HUES48 (cell line): ENCODE measurements around the gene CCDC117.

Experiments used
- H3K27ac ChIP-seq: one replicate; pipeline ENCODE4 v1.7.0; 2013; ENCODE audit warnings: low read depth, low read length, inconsistent platforms
- H3K27me3 ChIP-seq: 2 replicates; pipeline ENCODE4 v1.6.1; 2013; ENCODE audit warnings: mild to moderate bottlenecking, low read length; ENCODE audit not compliant: control insufficient read depth, insufficient read depth
- H3K36me3 ChIP-seq: 2 replicates; pipeline ENCODE4 v1.6.1; 2013; ENCODE audit warnings: low read length; ENCODE audit not compliant: control insufficient read depth, insufficient read depth
- H3K4me1 ChIP-seq: 2 replicates; pipeline ENCODE4 v1.6.1; 2013; ENCODE audit warnings: mild to moderate bottlenecking, low read length; ENCODE audit not compliant: control insufficient read depth, insufficient read depth
- H3K4me3 ChIP-seq: 2 replicates; pipeline ENCODE4 v1.5.1; 2013; ENCODE audit warnings: mild to moderate bottlenecking, low read depth, low read length
- H3K9ac ChIP-seq: 2 replicates; pipeline ENCODE4 v1.6.1; 2013; ENCODE audit warnings: mild to moderate bottlenecking, low read depth, low read length, moderate library complexity
- H3K9me3 ChIP-seq: 2 replicates; pipeline ENCODE4 v1.6.1; 2013; ENCODE audit warnings: low read length; ENCODE audit not compliant: control insufficient read depth, insufficient read depth

CCDC117 gene

GRCh38 chr22:28832731-28833130 lies 60.2 kb downstream of the CCDC117 start:
- Histone ChIP-seq H3K9me3 (no peaks in the 10 kb centered on the region), H3K4me3 (no peak overlapping the region), H3K4me1 (no peaks in the 10 kb centered on the region), H3K36me3 (no peaks in the 10 kb centered on the region), H3K9ac (no peak overlapping the region), H3K27me3 (no peaks in the 10 kb centered on the region), H3K27ac (no peak overlapping the region)

GRCh38 chr22:28833276-28833923 lies 60.9 kb downstream of the CCDC117 start:
- Histone ChIP-seq H3K27me3 (no peaks in the 10 kb centered on the region), H3K9me3 (no peaks in the 10 kb centered on the region), H3K27ac (no peak overlapping the region), H3K36me3 (no peaks in the 10 kb centered on the region), H3K9ac (no peak overlapping the region), H3K4me3 (no peak overlapping the region), H3K4me1 (no peaks in the 10 kb centered on the region)

- Histone ChIP-seq H3K9me3 (no peaks in the 10 kb centered on the region), H3K9ac (no peak overlapping the region), H3K4me3 (no peak overlapping the region), H3K27me3 (no peaks in the 10 kb centered on the region), H3K27ac (no peak overlapping the region), H3K4me1 (no peaks in the 10 kb centered on the region), H3K36me3 (no peaks in the 10 kb centered on the region)
Measured at GRCh38 chr22:28835630-28836189, 63.2 kb downstream of the CCDC117 start.

- no peak overlapping the region for H3K4me3 ChIP-seq
Measured at GRCh38 chr22:28837640-28838039, 65.1 kb downstream of the CCDC117 start.

More at GRCh38 chr22:28837640-28838039, 65.1 kb downstream of the CCDC117 start:
- Histone ChIP-seq H3K36me3 (no peaks in the 10 kb centered on the region), H3K4me1 (no peaks in the 10 kb centered on the region), H3K9ac (no peak overlapping the region), H3K27me3 (no peaks in the 10 kb centered on the region), H3K27ac (no peak overlapping the region), H3K9me3 (no peaks in the 10 kb centered on the region)
